Adrenal gland (tissue), 12 donors: ENCODE results near the gene PRRT4. TPM values are rescaled to one million over a fixed set of nuclear protein-coding genes. Genes with fewer than 3 reads are reported as not detected.

Source experiments
- DNase-seq, 7 donors: peaks; one replicate each; pipeline ENCODE4 v3.0.0-alpha.2; 2019 to 2020
- H3K27ac ChIP-seq, 5 donors: fragments of 200-600 bp; sonication (generic) in 4 of 5; 1 replicate in 3 of 5; 2 replicates in 2 of 5; pipeline versions ENCODE4 v1.5.1 to v1.8.0; 2016 to 2020; ENCODE audit warnings: mild to moderate bottlenecking in 1 of 5
- H3K27me3 ChIP-seq: fragments of 200-600 bp; 2 replicates; pipeline ENCODE4 v1.8.0; 2021
- H3K36me3 ChIP-seq, 2 donors: fragments of 200-600 bp; replicated peaks in 1 of 2; 1 replicate in 1 of 2; 2 replicates in 1 of 2; pipeline versions ENCODE4 v1.5.1 to v1.8.0; 2018 to 2022
- H3K4me1 ChIP-seq, 2 donors: fragments of 200-600 bp; replicated peaks in 1 of 2; 1 replicate in 1 of 2; 2 replicates in 1 of 2; pipeline versions ENCODE4 v1.5.1 to v1.8.0; 2018 to 2021
- H3K4me3 ChIP-seq, 4 donors: fragments of 200-600 bp; sonication (generic) in 3 of 4; one replicate each; pipeline ENCODE4 v1.5.1; 2016 to 2018
- H3K9me3 ChIP-seq, 3 donors: fragments of 200-600 bp; sonication (generic) in 1 of 3; replicated peaks in 1 of 3; 1 replicate in 2 of 3; 2 replicates in 1 of 3; pipeline versions ENCODE4 v1.5.1 to v1.8.0; 2016 to 2021
- CTCF ChIP-seq, 6 experiments: fragments of 450-650 bp in 4 of 6; fragments of 200-600 bp in 2 of 6; sonication (generic) in 1 of 6; IDR thresholded peaks; 1 replicate in 5 of 6; 2 replicates in 1 of 6; pipeline versions ENCODE4 v1.5.1 to v1.8.0; 2016 to 2021; ENCODE audit warnings: antibody characterized with exemption in 6 of 6, mild to moderate bottlenecking in 2 of 6, moderate library complexity in 1 of 6
- POLR2A ChIP-seq, 2 donors: fragments of 450-650 bp; IDR thresholded peaks; one replicate each; pipeline ENCODE4 v1.6.1; 2017; ENCODE audit warnings: antibody characterized with exemption in 2 of 2, mild to moderate bottlenecking in 2 of 2, moderate library complexity in 1 of 2
- WGBS, 4 donors: extraction: QIAGEN DNeasy Blood & Tissue Kit in 2 of 4; methylation state at CpG; one replicate each; pipeline versions ENCODE4 v1.1.5 to v1.1.7; 2013 to 2017; 5-methylcytosine and 5-hydroxymethylcytosine counted together
- intact Hi-C, 2 donors: fragments of 100-400 bp; cut with DNase I; formaldehyde crosslinking; loops; one replicate each; pipeline versions ENCODE4 v1.14.1 to v1.15.0; 2022 to 2023
- polyA plus RNA-seq, 3 donors: library from polyadenylated mRNA; stranded (reverse); fragments of 200-250 nt in 2 of 3; fragments of 350-450 nt in 1 of 3; fragmentation: Illumina TruSeq in 1 of 3; extraction: RNeasy Lipid Tissue Mini Kit (QIAGEN cat#74804) in 1 of 3; gene quantifications; one replicate each; pipeline ENCODE4 v1.2.3, GENCODE V29; 2013 to 2014
- total RNA-seq, 9 donors: library from RNA; depleted of rRNA in 4 of 9; stranded (reverse); fragments of >200 nt in 4 of 9; fragments of 120-200 nt in 1 of 9; fragmentation: NEBNext Ultra II Directional in 1 of 9; extraction: Animal tissue kit (Norgen Biotek cat#: 25700) in 1 of 9; gene quantifications; one replicate each; pipeline versions ENCODE4 v1.1.0 to v1.2.4, GENCODE V29; 2013 to 2023
- donor health status: healthy with polysubstance abuse.
- donor health status: Bipolar disorder and iron deficiency.
- donor health status: DM: yes; HTN: yes; CAD: no.
- donor health status: DM: no; HTN: no; CAD: no.
- donor health status: DM: no; HTN: no; CAD: no.
- donor health status: DM: yes; HTN: yes; CAD: no.

The PRRT4 gene
- total and polyA plus RNA-seq, 12 donors, result 0.23 to 7.7 (median 1.1) TPM; not detected in 1

GRCh38 chr7:128324368-128324680 is 37.2 kb downstream of the PRRT4 start:
- no peak for DNase-seq
- WGBS, 4 donors, result 89 to 96% (median 95%) methylated on average over 9 of the region's 9 CpGs
- Histone ChIP-seq H3K4me1 (peaks cover 0 to 14% of the 10 kb centered on the region in 2 donors), H3K27ac (no peak overlapping the region), H3K9me3 (no peaks in the 10 kb centered on the region), H3K27me3 (no peaks in the 10 kb centered on the region), H3K4me3 (no peak overlapping the region), H3K36me3 (peaks cover 0 to 52% of the 10 kb centered on the region in 2 donors)
- no peak for TF ChIP-seq CTCF (IDR thresholded peaks at IDR 0.05)
- TF ChIP-seq POLR2A (IDR thresholded peaks at IDR 0.05), result no peak
- intact Hi-C loops, result no loop called here

GRCh38 chr7:128323459-128324367 is 37.8 kb downstream of the PRRT4 start:
- peaks cover 0 to 51% of the 10 kb centered on the region in 2 donors for H3K36me3 ChIP-seq

GRCh38 chr7:128323040-128323439 is 38.5 kb downstream of the PRRT4 start:
- no peak for DNase-seq
- H3K27me3 ChIP-seq, result no peaks in the 10 kb centered on the region
- H3K4me1 ChIP-seq, result peaks cover 0 to 14% of the 10 kb centered on the region in 2 donors
- intact Hi-C loops, result no loop called here
- no peak for TF ChIP-seq POLR2A (IDR thresholded peaks at IDR 0.05)
- TF ChIP-seq CTCF (IDR thresholded peaks at IDR 0.05), result no peak
- H3K36me3 ChIP-seq, result peaks cover 0 to 56% of the 10 kb centered on the region in 2 donors
- peak overlapping the region in 2 of 5 donors; percentile 17 to 27 for H3K27ac ChIP-seq
- H3K9me3 ChIP-seq, result no peaks in the 10 kb centered on the region
- H3K4me3 ChIP-seq, result no peak overlapping the region

More at GRCh38 chr7:128323459-128324367, 37.8 kb downstream of the PRRT4 start:
- intact Hi-C loops, result no loop called here
- no peak for TF ChIP-seq POLR2A (IDR thresholded peaks at IDR 0.05)
- no peak for TF ChIP-seq CTCF (IDR thresholded peaks at IDR 0.05)
- Histone ChIP-seq H3K27ac (peak overlapping the region in 2 of 5 donors; percentile 17 to 27), H3K27me3 (no peaks in the 10 kb centered on the region), H3K4me3 (no peak overlapping the region), H3K4me1 (peaks cover 0 to 14% of the 10 kb centered on the region in 2 donors), H3K9me3 (no peaks in the 10 kb centered on the region)
- WGBS, 4 donors, result 53 to 64% (median 57%) methylated on average over 10 of the region's 10 CpGs
- DNase-seq, result peak in 4 of 7 donors; percentile 30 to 56 (median 42)

- WGBS, 4 donors, result 64 to 77% (median 74%) methylated on average over 3 of the region's 3 CpGs
- H3K27ac ChIP-seq, result no peak overlapping the region
- peaks cover 0 to 65% of the 10 kb centered on the region in 2 donors for H3K36me3 ChIP-seq
- peak in 4 of 6 experiments; percentile 6 to 35 (median 23) for TF ChIP-seq CTCF (IDR thresholded peaks at IDR 0.05)
- no peak for TF ChIP-seq POLR2A (IDR thresholded peaks at IDR 0.05)
- no peak overlapping the region for H3K4me3 ChIP-seq
- intact Hi-C loops, result no loop called here
- peak in 1 of 7 donors; percentile 15 for DNase-seq
- H3K4me1 ChIP-seq, result peaks cover 0 to 14% of the 10 kb centered on the region in 2 donors
- no peaks in the 10 kb centered on the region for H3K9me3 ChIP-seq
- no peaks in the 10 kb centered on the region for H3K27me3 ChIP-seq
These were observed 39.3 kb downstream of the PRRT4 start for GRCh38 chr7:128322040-128322643.
